Activated CD4-positive, alpha-beta T cell treated with anti-CD3 and anti-CD28 coated beads for 36 hours (primary cell): ENCODE results near the gene FILIP1L. TPM values are rescaled to one million over a fixed set of nuclear protein-coding genes. Genes with fewer than 3 reads are reported as not detected.

Experiments
- ATAC-seq: fragments of 200-7000 bp; cut with Tn5 transposase; one replicate; pipeline ENCODE4 v1.10.0; 2021; ENCODE audit warnings: mild to moderate bottlenecking, moderate library complexity
- CTCF ChIA-PET: fragments of 350-600 bp; sonication (Branson Sonifier 250); formaldehyde crosslinking; loops from one replicate; lab custom pipeline; 2021; ENCODE audit warnings: antibody characterized with exemption; lab: Charles Lee
- POLR2A ChIA-PET: fragments of 350-600 bp; sonication (Branson Sonifier 250); formaldehyde crosslinking; loops from one replicate; lab custom pipeline; 2021; ENCODE audit warnings: antibody characterized with exemption, inconsistent platforms; lab: Charles Lee
- DNase-seq: peaks from one replicate; pipeline ENCODE4 v3.0.0-alpha.2; 2020
- H3K27ac Mint-ChIP-seq: one replicate; pipeline ENCODE4 v1.8.0; 2021; ENCODE audit warnings: mixed read lengths
- H3K27me3 Mint-ChIP-seq: one replicate; pipeline ENCODE4 v1.8.0; 2021; ENCODE audit warnings: mixed read lengths
- H3K36me3 Mint-ChIP-seq: one replicate; pipeline ENCODE4 v1.8.0; 2021; ENCODE audit warnings: low read depth, mixed read lengths
- H3K4me1 Mint-ChIP-seq: one replicate; pipeline ENCODE4 v1.8.0; 2021; ENCODE audit warnings: mixed read lengths
- H3K4me3 Mint-ChIP-seq: one replicate; pipeline ENCODE4 v1.8.0; 2021; ENCODE audit warnings: mild to moderate bottlenecking, moderate library complexity, mixed read lengths
- H3K9me3 Mint-ChIP-seq: one replicate; pipeline ENCODE4 v1.8.0; 2021; ENCODE audit warnings: low read depth, mixed read lengths
- intact Hi-C, 2 experiments: fragments of 100-400 bp; cut with DNase I in 1 of 2; cut with micrococcal nuclease in 1 of 2; formaldehyde crosslinking; loops; one replicate each; pipeline versions ENCODE4 v1.14.2 to v1.15.1; 2022 to 2024; cut with DNase I, micrococcal nuclease
- total RNA-seq, 2 experiments: library from RNA; stranded (reverse); gene quantifications; one replicate each; pipeline ENCODE4 v1.2.3, GENCODE V29; 2021

The FILIP1L gene
- total RNA-seq, 2 experiments from 2014 or later: 0.11 TPM; not detected in 1

GRCh38 chr3:99925584-99926230 is 188.6 kb downstream of the FILIP1L start:
- H3K9me3 Mint-ChIP-seq: no peaks in the 10 kb centered on the region
- H3K27me3 Mint-ChIP-seq: no peaks in the 10 kb centered on the region
- POLR2A ChIA-PET: interaction anchor here (0.7 kb wide), 1 partner anchor 440 kb away, joined by 3 read pairs; no protein-coding TSS in a partner anchor
- DNase-seq (no peak), ATAC-seq (no peak)
- CTCF ChIA-PET: interaction anchor here (0.8 kb wide), 1 partner anchor 19 kb away, joined by 3 read pairs; no protein-coding TSS in a partner anchor
- H3K4me1 Mint-ChIP-seq: peaks cover 2% of the 10 kb centered on the region
- no peak overlapping the region for H3K4me3 Mint-ChIP-seq
- H3K36me3 Mint-ChIP-seq: peaks cover 20% of the 10 kb centered on the region
- intact Hi-C loops: no loop called here
- H3K27ac Mint-ChIP-seq: no peak overlapping the region

DNA sequence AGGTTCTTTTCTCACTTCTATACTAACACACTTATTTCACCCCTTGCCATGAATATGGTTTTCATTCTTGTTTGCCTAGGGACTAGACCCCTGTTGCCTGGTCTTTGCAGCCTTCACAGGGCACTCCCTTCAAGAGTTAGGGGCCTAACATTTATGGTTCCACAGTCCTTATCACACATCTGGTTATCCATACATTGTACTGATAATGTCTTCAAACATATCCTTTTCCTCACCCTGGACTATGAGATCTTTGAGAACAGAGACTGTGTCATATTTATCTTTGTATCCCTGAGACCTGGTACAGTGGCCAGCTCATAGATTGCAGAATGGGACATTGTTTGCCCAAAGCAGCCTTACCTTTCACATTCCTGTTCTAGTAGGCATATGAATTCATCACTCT is 190.4 kb downstream of the FILIP1L start:
- Mint-ChIP-seq H3K27me3 (no peaks in the 10 kb centered on the region), H3K36me3 (peaks cover 20% of the 10 kb centered on the region), H3K4me3 (no peak overlapping the region), H3K27ac (no peak overlapping the region), H3K9me3 (no peaks in the 10 kb centered on the region), H3K4me1 (peaks cover 2% of the 10 kb centered on the region)
- DNase-seq: no peak
- intact Hi-C loops: no loop called here
- POLR2A ChIA-PET: no interaction called here
- ATAC-seq: no peak
- CTCF ChIA-PET: no interaction called here

DNA sequence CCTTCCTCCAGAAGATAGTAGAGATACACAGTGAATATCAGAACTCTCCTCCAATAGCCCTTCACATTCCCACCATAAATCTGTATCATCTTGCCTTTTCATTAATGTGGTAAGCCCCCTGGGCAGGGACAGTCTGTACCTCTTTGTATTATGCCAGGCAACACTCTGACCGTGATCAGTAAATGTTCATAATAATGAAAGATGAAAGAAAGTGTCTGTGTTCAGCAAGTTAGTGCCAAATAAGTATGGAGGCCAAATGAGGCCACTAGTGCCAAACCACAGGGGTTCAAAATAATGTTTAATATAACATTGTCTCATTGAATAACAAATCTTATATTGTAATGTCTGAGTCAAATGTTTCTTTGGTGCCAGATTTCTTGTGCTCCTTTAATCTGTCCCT is 192.3 kb downstream of the FILIP1L start:
- intact Hi-C loops: no loop called here
- H3K36me3 Mint-ChIP-seq: peaks cover 20% of the 10 kb centered on the region
- ChIA-PET CTCF (no interaction called here), POLR2A (no interaction called here)
- no peak for DNase-seq
- no peaks in the 10 kb centered on the region for H3K9me3 Mint-ChIP-seq
- no peak overlapping the region for H3K4me3 Mint-ChIP-seq
- H3K27me3 Mint-ChIP-seq: no peaks in the 10 kb centered on the region
- ATAC-seq: no peak
- H3K4me1 Mint-ChIP-seq: peaks cover 2% of the 10 kb centered on the region
- no peak overlapping the region for H3K27ac Mint-ChIP-seq

DNA sequence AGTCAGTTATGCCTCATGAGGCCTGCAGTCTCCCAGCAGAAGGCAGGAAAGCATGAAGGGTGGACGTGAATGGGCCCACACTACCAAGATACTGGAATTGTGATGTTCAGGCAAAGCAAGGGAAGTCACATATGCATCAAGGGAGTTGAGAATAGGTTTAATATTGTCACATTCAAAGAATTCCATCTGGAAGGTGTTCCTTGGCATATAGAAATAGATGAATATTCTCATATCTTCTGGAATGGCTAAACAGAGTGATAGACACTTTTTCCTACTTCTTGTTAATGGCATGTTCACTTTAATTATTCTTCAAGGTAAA is 193.0 kb downstream of the FILIP1L start:
- no peaks in the 10 kb centered on the region for H3K27me3 Mint-ChIP-seq
- DNase-seq: no peak
- intact Hi-C loops: no loop called here
- no peak for ATAC-seq
- peaks cover 17% of the 10 kb centered on the region for H3K36me3 Mint-ChIP-seq
- no peaks in the 10 kb centered on the region for H3K9me3 Mint-ChIP-seq
- H3K4me3 Mint-ChIP-seq: no peak overlapping the region
- POLR2A ChIA-PET: no interaction called here
- CTCF ChIA-PET: no interaction called here
- H3K27ac Mint-ChIP-seq: no peak overlapping the region
- H3K4me1 Mint-ChIP-seq: peaks cover 2% of the 10 kb centered on the region

- Mint-ChIP-seq H3K4me3 (no peak overlapping the region), H3K36me3 (peaks cover 19% of the 10 kb centered on the region), H3K27ac (no peak overlapping the region), H3K4me1 (peaks cover 2% of the 10 kb centered on the region), H3K27me3 (no peaks in the 10 kb centered on the region), H3K9me3 (no peaks in the 10 kb centered on the region)
- DNase-seq (no peak), ATAC-seq (no peak)
- intact Hi-C loops: no loop called here
- ChIA-PET CTCF (no interaction called here), POLR2A (no interaction called here)
Observed at GRCh38 chr3:99920481-99921376, 193.6 kb downstream of the FILIP1L start.

DNA sequence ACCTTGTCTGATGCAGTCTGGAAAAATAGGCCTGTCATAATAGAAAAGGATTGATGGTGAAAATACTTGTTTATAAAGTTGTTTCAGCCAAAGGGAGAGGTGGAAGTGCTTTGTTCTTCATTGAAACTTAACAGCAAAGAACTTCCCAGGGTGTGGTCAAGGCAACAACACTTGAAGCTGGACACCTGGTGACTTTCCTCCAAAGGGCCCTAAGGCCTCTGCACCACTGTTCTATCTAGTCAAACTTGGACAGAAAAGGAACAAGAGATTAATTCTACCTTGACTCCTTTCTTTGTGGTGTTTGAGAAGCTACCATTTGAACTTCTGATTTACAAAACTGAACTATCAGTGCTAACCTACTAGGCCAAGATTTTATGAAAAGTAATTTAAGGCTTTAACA is 194.6 kb downstream of the FILIP1L start:
- ATAC-seq: no peak
- no peaks in the 10 kb centered on the region for H3K27me3 Mint-ChIP-seq
- no peak overlapping the region for H3K4me3 Mint-ChIP-seq
- H3K27ac Mint-ChIP-seq: no peak overlapping the region
- peaks cover 2% of the 10 kb centered on the region for H3K4me1 Mint-ChIP-seq
- POLR2A ChIA-PET: no interaction called here
- no peak for DNase-seq
- CTCF ChIA-PET: no interaction called here
- H3K9me3 Mint-ChIP-seq: no peaks in the 10 kb centered on the region
- intact Hi-C loops: no loop called here
- H3K36me3 Mint-ChIP-seq: peaks cover 18% of the 10 kb centered on the region

- H3K27me3 Mint-ChIP-seq: no peaks in the 10 kb centered on the region
- peaks cover 18% of the 10 kb centered on the region for H3K36me3 Mint-ChIP-seq
- no peak overlapping the region for H3K4me3 Mint-ChIP-seq
- no peak for DNase-seq
- H3K27ac Mint-ChIP-seq: no peak overlapping the region
- ChIA-PET CTCF (interaction anchor here (0.7 kb wide), 1 partner anchor 67 kb away, joined by 3 read pairs; no protein-coding TSS in a partner anchor), POLR2A (no interaction called here)
- no peak for ATAC-seq
- peaks cover 2% of the 10 kb centered on the region for H3K4me1 Mint-ChIP-seq
- H3K9me3 Mint-ChIP-seq: no peaks in the 10 kb centered on the region
- intact Hi-C loops: no loop called here
Observed at GRCh38 chr3:99918715-99919114, 195.6 kb downstream of the FILIP1L start.

- ChIA-PET CTCF (interaction anchor here (0.5 kb wide), 1 partner anchor 345 kb away, joined by 3 read pairs; the partner anchor contains the start of gene TBC1D23), POLR2A (no interaction called here)
- H3K27ac Mint-ChIP-seq: no peak overlapping the region
- intact Hi-C loops: no loop called here
- no peak overlapping the region for H3K4me3 Mint-ChIP-seq
- H3K4me1 Mint-ChIP-seq: peaks cover 1% of the 10 kb centered on the region
- no peaks in the 10 kb centered on the region for H3K9me3 Mint-ChIP-seq
- H3K27me3 Mint-ChIP-seq: no peaks in the 10 kb centered on the region
- ATAC-seq (no peak), DNase-seq (no peak)
- H3K36me3 Mint-ChIP-seq: peaks cover 4% of the 10 kb centered on the region
Observed at GRCh38 chr3:99915906-99916432, 198.3 kb downstream of the FILIP1L start.

GRCh38 chr3:99911433-99911832 is 202.9 kb downstream of the FILIP1L start:
- Mint-ChIP-seq H3K27me3 (no peaks in the 10 kb centered on the region), H3K36me3 (peaks cover 6% of the 10 kb centered on the region), H3K4me1 (peaks cover 3% of the 10 kb centered on the region), H3K9me3 (no peaks in the 10 kb centered on the region), H3K4me3 (no peak overlapping the region), H3K27ac (no peak overlapping the region)
- ChIA-PET POLR2A (no interaction called here), CTCF (no interaction called here)
- DNase-seq (no peak), ATAC-seq (no peak)
- intact Hi-C loops: loop anchor here in 1 of 2 experiments (5.0 kb wide), 1 partner anchor 51 kb away; no protein-coding TSS in a partner anchor

DNA sequence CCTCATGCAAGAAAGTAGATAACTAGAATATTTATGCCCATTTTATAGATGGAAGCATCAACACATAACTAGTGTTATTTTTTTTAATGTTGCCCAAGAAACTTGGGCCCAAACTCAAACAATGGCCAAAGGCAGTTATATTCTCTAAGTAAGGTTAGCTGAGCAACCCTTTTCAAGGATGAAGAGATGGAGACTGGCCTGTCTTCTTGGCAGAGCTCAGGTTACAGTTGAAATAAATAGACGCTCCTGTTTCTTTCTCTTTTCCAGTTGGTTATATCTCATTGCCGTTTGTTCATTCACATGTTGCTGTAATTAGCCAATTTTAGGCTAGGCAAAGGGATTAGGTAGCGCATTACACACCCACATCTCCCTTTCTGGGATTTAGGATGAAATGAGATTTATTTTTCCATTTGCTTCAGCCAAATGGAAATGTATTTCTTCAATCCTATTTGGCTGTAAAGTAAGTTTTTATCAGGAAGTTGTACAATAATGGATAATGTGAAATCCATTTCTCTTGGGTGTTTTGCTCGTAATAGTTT is 203.5 kb downstream of the FILIP1L start:
- H3K4me1 Mint-ChIP-seq: peaks cover 3% of the 10 kb centered on the region
- ATAC-seq (no peak), DNase-seq (no peak)
- H3K27ac Mint-ChIP-seq: no peak overlapping the region
- H3K36me3 Mint-ChIP-seq: peaks cover 6% of the 10 kb centered on the region
- no peaks in the 10 kb centered on the region for H3K9me3 Mint-ChIP-seq
- CTCF ChIA-PET: no interaction called here
- no peaks in the 10 kb centered on the region for H3K27me3 Mint-ChIP-seq
- POLR2A ChIA-PET: no interaction called here
- intact Hi-C loops: loop anchor here in 1 of 2 experiments (5.0 kb wide), 1 partner anchor 51 kb away; no protein-coding TSS in a partner anchor
- H3K4me3 Mint-ChIP-seq: no peak overlapping the region

GRCh38 chr3:99909714-99910495 is 204.4 kb downstream of the FILIP1L start:
- Mint-ChIP-seq H3K27ac (no peak overlapping the region), H3K4me3 (no peak overlapping the region), H3K27me3 (no peaks in the 10 kb centered on the region), H3K4me1 (peaks cover 3% of the 10 kb centered on the region), H3K36me3 (peaks cover 2% of the 10 kb centered on the region), H3K9me3 (no peaks in the 10 kb centered on the region)
- ATAC-seq (no peak), DNase-seq (no peak)
- ChIA-PET CTCF (no interaction called here), POLR2A (no interaction called here)
- intact Hi-C loops: loop anchor here in 1 of 2 experiments (5.0 kb wide), 1 partner anchor 52 kb away; no protein-coding TSS in a partner anchor
